Activated CD4-positive, alpha-beta T cell treated with anti-CD3 and anti-CD28 coated beads, Interleukin-2, amount 50 U/mL, for 4 hours (primary cell): Measurements from ENCODE around the gene MIGA2.
A peak's percentile ranks its signal among the peaks of the same experiment; 100 is the strongest.

Source experiments
- DNase-seq, 2 experiments: peaks; one replicate each; pipeline ENCODE4 v3.0.0-alpha.2; 2020

The MIGA2 gene

DNA sequence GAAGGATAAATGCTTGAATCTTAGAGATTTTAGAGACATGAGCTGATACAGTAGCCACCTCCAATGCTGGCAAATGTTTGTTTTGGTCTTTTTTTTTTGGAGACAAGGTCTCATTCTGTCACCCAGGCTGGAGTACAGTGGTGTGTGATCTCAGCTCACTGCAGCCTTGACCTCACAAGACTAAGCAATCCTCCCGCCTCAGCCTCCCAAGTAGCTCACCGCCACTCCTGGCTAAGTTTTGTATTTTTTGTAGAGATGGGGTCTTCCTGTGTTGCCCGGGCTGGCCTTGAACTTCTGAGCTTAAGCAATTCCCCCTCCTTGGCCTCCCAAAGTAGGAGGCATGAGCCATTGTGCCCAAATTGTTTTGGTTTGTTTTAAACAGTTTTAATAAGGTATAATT is 37.7 kb downstream of the MIGA2 start:
- DNase-seq = no peak

DNA sequence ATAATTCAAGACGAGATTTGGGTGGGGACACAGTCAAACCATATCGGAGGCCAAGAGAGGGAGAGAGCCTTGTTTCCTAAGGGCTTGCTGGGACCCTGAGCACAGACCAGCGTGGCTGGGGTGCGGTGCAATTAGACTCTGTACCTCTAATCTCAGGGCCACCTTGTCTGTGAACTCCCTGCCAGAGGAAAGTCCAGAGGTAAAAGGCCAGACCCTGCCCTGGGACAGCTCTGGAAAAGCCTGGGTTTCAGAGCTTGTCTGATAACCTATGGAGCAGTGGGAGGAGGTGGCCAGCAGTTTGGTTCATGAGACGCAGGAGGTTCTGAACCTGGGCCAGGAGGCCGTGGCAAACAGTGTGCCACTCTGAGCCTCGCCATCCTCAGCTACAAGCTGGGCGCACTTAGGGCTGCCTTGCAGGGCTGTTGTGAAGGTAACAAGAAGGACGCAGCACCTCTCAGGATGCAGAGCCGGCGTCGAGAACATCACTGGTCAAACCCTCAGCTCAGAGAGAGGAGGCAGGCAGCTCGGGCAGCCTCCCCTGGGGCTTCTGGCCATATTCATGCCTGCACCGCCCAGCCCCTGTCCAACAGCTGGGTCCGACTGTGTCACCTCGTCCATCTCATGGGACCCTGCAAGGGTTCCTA is 39.7 kb downstream of the MIGA2 start:
- DNase-seq = no peak

DNA sequence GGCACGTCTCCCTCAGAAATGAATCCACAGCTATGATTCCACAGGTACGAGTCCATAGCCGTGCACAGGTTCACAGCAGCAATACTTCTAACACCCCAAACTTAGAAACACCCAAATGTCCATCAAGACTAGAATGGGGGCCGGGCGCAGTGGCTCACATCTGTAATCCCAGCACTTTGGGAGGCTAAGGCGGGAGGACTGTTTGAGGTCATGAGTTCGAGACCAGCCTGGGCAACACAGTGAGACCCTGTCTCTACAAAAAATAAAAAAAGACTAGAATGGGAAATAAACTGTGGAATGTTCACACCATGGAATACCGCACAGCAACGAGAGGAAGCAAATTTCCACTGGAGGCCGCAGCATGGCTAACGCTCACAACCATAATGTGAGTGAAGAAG is 40.2 kb downstream of the MIGA2 start:
- no peak for DNase-seq

DNA sequence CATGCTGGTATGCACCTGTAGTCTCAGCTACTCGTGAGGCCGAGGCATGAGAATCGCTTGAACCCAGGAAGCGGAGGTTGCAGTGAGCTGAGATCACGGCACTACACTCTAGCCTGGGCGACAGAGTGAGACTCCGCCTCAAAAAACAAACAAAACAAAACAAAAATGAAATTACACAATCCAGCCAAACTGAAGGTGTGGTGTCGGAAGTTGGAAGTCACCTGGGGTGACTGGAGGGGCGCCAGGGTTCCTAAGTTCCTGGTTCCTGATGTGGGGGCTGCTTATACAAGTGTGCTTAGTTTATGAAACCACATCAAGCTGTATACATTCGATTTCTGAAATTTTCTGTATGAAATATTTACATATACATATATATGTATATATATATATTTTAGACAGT is 40.8 kb downstream of the MIGA2 start:
- DNase-seq = no peak

DNA sequence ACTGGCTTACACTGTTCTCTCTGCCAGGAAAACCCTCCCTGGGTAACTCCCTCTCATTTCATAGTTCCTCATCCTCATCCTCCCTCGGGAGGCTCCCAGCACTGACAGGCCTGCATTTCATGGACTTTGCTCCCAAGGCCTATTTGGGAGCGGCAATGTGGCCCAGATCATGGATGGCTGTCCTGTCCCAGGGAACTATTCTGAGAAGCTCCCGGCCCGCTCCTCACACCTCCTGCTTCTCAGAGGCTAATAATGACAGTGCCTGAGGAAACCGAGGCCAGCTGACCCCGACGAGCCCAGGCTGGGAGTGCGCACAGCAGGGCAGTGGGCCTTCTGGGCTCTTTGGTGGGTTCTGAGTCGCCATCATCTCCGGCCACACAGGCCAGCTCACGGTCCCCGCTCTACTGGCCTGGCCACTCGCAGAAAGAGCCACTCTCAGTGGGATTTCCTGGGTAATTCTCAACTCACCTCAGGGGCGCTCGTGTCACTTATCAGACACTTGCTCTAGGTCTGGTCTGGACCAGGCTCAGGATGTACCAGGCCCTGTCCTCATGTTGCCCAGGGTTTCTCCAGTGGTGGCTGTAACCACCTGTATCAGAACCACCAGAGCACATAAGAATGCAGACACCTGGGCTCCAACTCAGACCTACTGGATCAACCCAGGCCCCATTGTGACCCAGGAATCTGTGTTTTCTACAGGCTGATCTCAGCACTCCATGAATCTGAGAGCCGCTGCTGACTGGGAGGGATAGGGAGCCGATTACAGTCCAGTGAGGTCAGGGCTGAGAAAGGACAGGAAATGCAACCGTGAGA is 42.5 kb downstream of the MIGA2 start:
- no peak for DNase-seq

DNA sequence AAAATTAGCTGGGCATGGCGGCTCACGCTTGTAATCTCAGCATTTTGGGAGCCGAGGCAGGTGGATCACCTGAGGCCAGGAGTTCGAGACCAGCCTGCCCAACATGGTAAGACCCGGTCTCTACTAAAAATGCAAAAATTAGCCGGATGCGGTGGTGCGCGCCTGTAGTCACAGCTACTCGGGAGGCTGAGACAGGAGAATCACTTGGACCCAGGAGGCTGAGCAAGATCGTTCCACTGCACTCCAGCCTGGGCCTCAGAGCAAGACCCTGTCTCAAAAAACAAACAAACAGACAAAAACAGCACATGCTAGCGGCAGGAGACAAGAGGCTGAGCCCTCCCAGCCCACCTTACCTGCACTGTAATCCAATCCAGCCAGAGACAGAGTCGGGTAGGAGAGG is 43.4 kb downstream of the MIGA2 start:
- DNase-seq = no peak

DNA sequence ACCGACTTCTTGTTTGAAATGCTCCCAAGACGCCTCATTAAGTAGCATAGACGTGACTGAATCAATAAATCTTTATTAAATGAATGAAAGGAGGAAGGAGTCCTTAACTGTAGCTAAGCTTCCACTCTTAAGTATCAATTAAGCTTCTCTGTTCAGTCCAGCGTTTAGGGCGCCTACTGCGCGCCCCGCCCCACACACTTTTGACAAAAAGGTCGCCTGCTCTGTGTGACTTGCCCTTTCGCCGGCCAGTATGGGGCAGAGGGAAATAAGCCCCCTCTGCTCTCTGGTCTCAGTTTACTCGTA is 43.8 kb downstream of the MIGA2 start:
- DNase-seq = no peak

DNA sequence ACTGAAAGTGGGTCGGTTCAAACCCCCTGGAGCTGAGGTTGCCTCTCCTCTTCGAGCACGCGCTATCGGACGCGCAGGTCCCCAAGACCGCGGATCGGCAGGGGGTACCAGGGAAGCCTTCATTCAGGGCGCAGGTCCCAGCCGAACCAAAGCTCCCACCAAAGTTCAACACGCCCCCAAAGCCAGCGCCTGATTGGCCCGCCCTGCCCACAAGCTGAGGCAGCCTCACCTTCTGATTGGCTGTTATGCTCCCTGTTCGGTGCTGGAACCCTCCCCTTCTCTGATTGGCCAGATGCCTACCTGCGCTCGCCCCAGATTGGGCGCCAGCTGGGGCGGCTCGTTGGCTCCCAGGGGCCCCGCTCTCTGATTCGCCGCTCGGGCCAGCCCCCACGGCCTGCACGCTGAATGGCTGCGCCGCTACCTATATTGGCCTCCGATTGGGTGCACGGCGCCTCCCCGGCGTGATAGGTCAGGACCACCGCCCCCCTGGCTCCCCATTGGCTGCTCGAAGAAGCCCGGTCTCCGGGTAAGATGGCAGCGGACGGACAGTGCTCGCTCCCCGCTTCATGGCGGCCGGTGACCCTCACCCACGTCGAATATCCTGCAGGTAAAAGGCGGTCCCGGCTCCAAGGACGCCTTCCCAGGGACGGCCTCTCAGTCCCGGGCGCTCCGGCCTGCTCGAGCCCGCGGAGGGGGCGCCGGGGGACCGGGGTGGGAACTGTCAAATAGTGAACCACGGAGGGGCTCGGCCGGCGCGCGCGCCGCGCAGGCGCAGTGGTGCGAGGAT is 44.4 kb downstream of the MIGA2 start, which contains the start of gene DOLPP1:
DOLPP1 (plus strand) TSS at position 511 of the 787 bp plus-strand sequence; CDS start at position 532, 21 bp downstream.
- peak; percentile 98 for DNase-seq

DNA sequence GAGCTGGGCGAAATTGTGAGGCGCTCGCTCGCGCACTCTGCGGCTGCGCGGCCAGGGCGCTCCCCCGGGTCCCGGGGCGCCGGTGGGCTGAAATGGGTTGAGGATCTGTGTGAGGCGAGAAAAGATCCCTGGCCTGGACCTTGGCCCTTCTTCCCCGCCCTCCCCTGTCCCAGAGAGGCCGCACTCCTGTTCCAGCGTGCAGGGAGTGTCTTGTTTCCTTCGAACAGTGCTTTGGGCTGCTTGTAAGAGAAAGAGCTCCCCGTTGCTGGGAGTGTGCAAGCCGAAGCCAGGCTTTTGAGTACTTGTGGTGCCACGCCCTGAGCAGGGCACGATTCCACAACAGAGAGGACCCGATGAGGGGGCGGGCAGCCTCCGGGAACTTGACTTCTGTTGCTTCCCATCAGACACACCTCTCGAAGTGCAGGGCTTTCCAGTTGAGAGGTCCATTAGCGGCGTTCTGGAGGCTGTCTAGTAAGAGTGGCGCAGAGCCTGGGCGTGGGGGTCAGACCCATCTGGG is 45.0 kb downstream of the MIGA2 start:
- DNase-seq = no peak

DNA sequence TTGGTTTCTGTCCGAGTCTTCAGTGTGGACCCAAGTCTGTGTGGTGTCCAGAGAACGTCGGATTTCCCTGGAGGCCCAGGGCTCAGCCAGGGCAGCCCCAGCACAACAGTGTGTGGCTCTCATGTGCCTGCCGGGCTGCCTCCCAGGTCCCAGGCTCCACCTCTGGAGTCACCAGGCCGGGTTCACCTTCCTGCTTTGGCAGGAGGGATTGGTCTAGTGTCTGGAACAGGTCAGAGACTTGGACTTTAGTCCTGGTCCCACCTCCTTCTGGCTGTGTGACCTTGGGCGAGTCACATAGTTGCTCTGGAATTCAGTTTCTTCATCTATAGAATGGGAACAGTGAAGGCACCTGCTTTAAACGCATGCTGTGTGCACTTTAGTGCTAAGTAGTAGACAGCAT is 47.7 kb downstream of the MIGA2 start:
- no peak for DNase-seq

DNA sequence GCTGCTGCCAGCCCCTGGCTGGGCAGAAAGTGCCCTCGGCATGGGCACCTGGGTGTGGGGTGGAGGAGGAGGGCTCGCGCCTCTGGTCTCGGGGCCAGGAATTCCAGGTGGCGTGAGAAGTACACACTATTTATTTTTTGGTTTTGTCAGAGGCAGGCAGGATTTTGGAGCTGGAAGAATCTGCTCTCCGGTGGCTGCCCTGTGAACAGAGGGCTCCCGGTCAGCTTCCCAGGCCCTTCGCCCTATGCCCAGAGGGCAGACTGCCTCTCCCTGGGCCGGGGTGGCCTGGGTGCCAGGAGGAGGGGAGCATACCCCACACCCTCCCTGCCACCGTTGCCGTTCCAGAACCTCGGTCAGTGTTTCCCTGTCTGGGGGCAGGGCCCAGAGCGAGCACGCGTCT is 52.8 kb downstream of the MIGA2 start:
- DNase-seq = no peak

DNA sequence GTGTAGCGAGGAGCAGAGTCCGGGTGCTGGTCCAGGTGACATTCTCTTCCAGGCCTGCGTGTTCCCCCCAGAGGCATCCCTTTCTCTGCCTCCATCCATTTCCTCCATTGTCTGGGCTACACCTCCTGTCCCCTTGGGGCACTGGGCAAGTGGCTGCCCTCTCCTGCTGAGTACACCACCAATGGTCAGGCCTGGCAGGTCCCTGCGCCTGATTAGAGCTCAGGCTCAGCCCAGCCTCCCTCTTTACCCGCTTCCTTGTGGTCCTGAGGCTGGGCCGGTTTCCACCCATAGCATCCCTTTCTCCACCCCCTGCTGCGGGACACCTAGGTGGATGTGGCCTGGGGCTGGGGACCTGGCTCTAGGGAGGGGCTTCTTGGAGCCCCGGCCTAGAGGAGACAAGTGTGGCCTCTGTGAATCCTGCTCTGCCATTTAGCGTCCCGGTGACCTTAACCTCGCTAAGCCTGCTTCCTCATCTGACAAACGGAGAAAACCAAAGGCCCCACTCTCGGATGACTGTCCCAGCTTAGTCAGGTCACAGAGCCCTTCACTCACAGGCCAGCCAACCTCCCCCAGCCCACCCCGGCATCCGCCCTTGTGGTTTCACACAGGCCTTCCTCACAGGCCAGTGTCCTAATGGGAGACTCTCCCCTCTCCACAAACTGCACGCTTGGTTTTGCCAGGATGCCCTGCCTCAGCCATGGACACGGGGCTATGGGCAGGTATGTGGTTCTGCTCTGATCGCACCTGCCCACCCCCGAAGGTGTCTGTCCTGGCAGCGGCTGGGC is 57.4 kb downstream of the MIGA2 start:
- no peak for DNase-seq

DNA sequence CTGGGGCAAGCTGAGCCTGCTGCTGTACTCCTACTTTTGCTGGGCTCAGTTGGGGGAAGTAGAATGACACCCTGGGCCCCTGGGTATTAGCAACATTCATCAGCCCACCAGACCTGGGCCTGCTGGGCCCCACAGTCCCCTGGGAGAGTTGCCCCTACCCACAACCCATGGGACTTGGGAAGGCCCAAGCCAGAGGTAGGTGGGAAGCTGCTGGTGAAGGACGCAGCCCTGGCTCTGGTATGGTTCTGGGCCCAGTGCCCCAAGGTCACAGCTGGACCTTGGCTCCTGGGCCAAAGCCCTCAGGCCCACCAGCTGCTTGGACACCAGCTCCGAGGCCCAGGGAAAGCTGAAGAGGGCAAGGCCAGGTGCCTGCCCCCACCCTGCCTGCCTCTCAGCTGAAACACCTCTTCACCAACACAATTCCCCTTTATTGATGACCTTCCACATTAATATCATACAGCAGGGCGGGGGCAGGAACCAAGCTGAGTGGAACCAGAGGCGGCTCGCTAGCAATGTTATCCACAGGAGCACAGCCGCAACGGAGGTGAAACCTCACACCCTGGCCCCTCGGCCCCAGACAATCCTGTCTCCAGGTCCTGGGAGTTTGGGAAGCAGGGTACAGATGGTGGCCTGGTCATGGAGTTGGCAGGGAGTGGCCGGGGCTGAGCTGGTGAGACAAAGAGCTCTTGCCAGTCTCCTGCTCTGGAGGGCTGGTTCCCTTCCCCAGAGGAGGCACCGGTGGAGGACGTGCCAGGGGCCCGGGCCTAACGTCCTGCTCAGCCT is 58.2 kb downstream of the MIGA2 start:
- no peak for DNase-seq

DNA sequence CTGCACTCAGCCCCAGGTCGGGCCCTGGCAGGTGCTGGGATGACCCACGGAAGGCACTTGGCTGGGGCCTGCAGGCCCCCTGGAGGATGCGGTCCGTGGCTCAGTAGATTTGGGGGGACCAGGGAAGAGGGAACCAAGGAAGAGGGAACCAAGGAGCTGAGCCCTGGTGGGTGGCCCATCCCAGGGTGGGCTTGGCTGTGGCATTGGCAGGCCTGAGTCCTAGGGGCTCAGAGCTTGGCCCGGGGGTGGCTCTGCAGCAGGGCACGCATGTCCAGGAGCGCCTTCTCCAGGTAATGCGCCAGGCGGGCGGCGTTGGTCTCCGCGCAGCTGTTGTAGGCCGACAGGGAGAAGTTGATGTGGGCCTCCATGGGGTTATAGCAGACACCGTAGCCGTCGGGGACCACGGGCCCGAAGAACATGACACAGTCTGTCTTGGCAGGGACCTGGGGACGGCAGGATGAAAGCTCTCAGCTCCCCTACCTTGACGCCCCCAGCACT is 58.8 kb downstream of the MIGA2 start:
- no peak for DNase-seq

DNA sequence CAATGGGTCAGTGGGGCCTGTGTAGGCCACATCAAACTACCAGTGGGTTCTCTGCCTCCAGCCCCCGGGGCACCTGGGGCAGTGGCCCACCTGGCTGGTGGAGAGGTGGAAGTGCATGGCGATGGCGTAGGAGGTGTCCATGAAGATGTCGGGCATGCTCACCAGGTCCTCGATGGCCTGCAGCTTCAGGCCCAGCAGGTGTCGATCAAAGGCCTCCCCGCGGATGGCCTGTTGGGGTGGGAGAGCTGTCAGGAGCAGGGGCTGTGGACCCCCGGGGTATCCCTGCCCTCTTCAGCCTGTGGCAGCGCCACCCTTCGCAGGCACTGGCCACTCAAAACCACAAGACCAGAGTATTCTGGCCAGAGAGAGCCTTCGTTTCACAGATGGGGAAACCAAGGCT is 59.5 kb downstream of the MIGA2 start:
- no peak for DNase-seq

DNA sequence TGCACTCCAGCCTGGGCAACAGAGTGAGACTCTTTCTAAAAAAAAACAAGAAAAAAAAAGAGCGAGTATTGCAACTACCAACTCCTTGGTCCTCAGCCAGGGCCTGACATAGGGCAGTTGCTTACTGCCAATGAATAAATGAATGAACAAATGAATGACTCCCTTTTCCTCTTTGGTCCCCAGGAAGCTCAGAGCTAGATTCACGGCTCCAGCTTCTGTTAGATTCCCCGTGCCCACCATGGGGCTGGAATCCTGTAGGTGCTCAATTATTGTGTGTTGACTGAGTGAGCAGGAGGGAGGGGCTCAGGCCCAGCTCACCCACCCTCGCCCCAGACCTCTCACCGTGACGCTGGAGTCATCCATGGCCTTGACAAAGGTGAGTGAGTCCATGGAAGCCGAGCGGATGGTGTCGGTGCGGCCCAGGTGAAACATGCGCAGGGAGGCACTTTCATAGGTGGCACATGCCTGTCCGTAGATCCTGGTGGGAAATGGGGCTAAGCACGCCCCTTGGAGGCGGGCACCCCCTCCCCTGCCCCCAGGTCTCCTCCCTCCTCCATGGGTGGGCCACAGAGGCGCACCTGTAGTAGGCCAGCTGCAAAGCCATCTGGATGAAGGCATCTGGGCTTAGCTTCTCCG is 61.4 kb downstream of the MIGA2 start:
- DNase-seq = no peak

DNA sequence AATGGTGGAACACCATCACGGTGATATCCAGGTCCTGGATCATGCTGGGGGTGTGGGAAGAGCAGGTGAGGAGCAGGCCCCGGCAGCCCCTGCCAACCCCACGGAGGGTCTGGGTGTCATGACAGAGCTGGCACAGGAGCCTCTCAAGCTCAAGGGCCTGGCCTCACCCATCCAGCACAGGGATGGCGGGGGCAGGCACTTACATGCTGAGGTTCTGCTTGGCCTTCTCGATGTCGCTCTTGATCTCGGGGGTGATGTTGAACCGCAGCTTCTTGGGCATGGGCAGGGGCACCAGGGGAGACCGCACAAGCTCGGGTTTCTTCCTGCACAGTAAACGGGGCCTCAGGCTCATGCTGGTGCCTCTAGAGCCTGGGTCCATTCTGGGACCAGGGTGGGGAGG is 61.9 kb downstream of the MIGA2 start:
- no peak for DNase-seq

DNA sequence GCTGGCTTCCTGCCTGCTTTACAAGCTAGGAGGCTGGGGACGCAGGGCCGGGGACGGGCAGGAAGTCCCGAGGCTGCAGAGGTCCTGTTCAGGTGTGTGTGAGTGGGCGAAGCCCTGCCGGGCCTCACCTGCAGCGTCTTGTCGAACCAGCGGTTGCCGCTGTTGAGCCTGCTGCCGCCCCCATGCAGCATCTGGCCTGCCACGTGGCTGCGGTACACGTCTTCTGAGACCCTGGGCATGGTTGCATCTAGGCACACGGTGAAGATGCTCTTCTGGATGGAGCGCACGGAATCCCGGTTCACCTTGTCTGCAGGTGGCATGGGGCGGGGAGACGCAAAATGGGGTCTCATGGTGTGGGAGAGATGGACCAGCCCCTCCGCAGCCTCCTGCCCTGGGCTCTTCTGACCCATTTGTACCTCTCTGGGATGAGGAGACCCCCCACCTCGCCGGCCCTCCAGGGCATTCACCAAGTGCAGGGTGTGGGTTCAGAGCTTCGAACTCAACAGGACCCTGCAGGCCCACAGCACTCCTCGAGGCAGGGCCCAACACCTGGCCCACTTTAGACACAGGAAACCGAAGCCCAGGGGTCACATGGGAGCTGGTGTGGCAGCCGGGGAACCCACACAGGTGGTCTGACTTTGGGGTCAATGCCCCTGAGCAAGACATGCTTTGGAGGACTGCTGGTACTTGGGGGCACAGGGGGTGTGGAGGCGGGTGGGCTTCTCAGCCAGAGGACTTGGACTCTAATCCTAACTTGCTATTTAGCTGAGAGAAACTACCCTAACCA is 64.2 kb downstream of the MIGA2 start:
- DNase-seq = no peak

DNA sequence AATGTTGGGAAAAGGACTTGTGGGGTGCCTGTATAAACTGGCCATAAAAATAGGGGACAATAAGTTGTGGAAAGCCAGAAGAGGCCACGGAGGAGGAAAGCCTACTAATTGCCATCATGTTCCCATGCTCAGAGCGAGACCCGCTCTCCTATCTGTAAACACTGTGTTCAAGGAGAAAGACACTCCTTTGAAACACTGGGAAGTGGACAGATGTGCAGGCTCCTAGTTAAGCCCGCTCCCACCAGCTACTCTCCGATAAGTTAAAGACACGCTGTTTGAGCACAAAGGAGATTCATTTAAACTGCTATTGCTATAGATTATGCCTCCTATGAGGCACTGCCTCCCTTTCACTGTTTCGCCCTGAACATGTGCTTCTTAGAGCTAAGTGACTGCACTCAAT is 64.9 kb downstream of the MIGA2 start:
- DNase-seq = no peak

DNA sequence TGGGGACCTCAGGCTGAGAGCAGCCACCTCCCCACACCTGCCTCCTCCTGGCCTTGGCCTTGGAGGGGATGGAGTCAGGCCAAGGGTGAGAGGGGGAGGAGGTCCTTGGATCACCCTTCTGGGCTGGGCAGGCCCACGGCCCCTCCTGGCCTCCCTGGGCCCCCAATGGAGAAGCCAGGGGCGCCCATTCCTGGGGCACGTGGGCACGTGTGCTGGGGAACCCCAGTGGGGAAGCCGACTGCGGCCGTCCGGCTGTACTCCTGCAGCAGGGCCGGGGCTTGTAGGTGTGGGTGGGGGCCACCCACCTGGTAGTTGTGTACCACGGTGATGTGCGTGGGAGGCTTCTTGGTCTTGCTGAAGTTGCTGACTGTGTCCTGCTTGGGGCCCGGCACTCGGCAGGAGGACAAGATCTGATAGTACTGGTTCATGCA is 65.7 kb downstream of the MIGA2 start:
- no peak for DNase-seq
